OCI-LY3 (cell line): Measurements from ENCODE around the gene PPP1R12B.
"Not testable (repeated sequence)": the region's sequence is repeated elsewhere in the genome, so short reads cannot be mapped to it uniquely, and the experiment has no call there.

ENCODE experiments used
- H2AFZ ChIP-seq: fragments of 200-600, 300-600 bp; shearing (Covaris generic); 2 replicates; pipeline ENCODE4 v1.6.0; 2014; ENCODE audit warnings: antibody characterized with exemption, low read depth, low read length
- H3K27ac ChIP-seq: fragments of 200-600, 300-600 bp; sonication (generic); 2 replicates; pipeline ENCODE4 v1.5.1; 2014; ENCODE audit warnings: mild to moderate bottlenecking, low read length, moderate library complexity, mixed read lengths
- H3K27me3 ChIP-seq: fragments of 200-600, 300-600 bp; sonication (generic); 2 replicates; pipeline ENCODE4 v1.6.1; 2014; ENCODE audit warnings: low read depth, low read length, mixed read lengths
- H3K36me3 ChIP-seq: fragments of 200-600, 300-600 bp; sonication (generic); replicated peaks from 2 replicates; pipeline ENCODE3; 2014; ENCODE audit warnings: low read depth, low read length, mixed read lengths
- H3K4me1 ChIP-seq: fragments of 300-600, 200-600 bp; sonication (generic); 2 replicates; pipeline ENCODE4 v1.6.1; 2014; ENCODE audit warnings: low read length, mixed read lengths
- H3K4me2 ChIP-seq: fragments of 200-600, 300-600 bp; sonication (generic); 2 replicates; pipeline ENCODE4 v1.6.1; 2014; ENCODE audit warnings: low read length, mixed read lengths
- H3K4me3 ChIP-seq: fragments of 300-600, 200-600 bp; sonication (generic); 2 replicates; pipeline ENCODE4 v1.5.1; 2014; ENCODE audit warnings: antibody characterized with exemption, mild to moderate bottlenecking, low read length, moderate library complexity
- H3K79me2 ChIP-seq: fragments of 300-600, 200-600 bp; shearing (Covaris generic); 2 replicates; pipeline ENCODE4 v1.6.1; 2014; ENCODE audit warnings: mild to moderate bottlenecking, low read length, mixed read lengths
- H3K9ac ChIP-seq: fragments of 300-600, 200-600 bp; shearing (Covaris generic); 2 replicates; pipeline ENCODE4 v1.6.0; 2014; ENCODE audit warnings: mild to moderate bottlenecking, low read length, moderate library complexity
- H3K9me3 ChIP-seq: fragments of 200-600, 300-600 bp; shearing (Covaris generic); 2 replicates; pipeline ENCODE4 v1.6.1; 2014; ENCODE audit warnings: low read length, mixed read lengths; ENCODE audit not compliant: insufficient read depth
- H4K20me1 ChIP-seq: fragments of 200-600, 300-600 bp; sonication (generic); 2 replicates; pipeline ENCODE4 v1.6.1; 2016; ENCODE audit warnings: low read length, mixed read lengths; ENCODE audit not compliant: insufficient read depth
- EZH2phosphoT487 ChIP-seq: fragments of 200-600 bp; shearing (Covaris generic); IDR thresholded peaks from 2 replicates; pipeline ENCODE4 v1.6.1; 2018; ENCODE audit warnings: antibody characterized with exemption, mixed run types, low read depth
- TF ChIP-seq, protein P1 (sequence below): fragments of 200-600, 300-600 bp; sonication (generic); IDR thresholded peaks from 2 replicates; pipeline ENCODE4 v1.5.1; 2014; ENCODE audit warnings: antibody characterized with exemption, low read length, low read depth

PPP1R12B gene

DNA sequence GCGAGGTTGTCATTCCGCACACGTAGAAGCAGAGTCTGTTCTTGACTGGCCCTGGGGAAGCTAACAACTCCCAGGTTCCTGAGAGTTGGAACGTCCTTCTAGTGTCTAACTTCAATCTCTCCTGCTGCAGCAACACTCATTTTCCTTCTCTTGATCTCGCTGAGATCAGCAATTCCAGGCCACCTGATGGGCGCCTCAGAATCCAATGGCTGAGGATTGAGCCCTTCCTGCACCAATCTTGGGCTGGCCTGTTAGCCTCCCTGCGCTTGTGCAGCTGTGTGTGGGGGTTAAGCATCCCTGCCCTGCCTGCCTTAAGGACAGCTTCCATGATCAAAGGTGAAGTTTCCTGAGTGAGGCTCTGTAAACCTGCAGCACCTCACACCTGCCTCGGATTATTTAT, 273.9 kb downstream of the PPP1R12B start:
- H3K9ac ChIP-seq: no peak overlapping the region
- H3K4me2 ChIP-seq: no peak overlapping the region
- no peak for TF ChIP-seq EZH2phosphoT487
- TF ChIP-seq, protein P1, sequence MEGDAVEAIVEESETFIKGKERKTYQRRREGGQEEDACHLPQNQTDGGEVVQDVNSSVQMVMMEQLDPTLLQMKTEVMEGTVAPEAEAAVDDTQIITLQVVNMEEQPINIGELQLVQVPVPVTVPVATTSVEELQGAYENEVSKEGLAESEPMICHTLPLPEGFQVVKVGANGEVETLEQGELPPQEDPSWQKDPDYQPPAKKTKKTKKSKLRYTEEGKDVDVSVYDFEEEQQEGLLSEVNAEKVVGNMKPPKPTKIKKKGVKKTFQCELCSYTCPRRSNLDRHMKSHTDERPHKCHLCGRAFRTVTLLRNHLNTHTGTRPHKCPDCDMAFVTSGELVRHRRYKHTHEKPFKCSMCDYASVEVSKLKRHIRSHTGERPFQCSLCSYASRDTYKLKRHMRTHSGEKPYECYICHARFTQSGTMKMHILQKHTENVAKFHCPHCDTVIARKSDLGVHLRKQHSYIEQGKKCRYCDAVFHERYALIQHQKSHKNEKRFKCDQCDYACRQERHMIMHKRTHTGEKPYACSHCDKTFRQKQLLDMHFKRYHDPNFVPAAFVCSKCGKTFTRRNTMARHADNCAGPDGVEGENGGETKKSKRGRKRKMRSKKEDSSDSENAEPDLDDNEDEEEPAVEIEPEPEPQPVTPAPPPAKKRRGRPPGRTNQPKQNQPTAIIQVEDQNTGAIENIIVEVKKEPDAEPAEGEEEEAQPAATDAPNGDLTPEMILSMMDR: no peak
- no peaks in the 10 kb centered on the region for H3K36me3 ChIP-seq
- H2AFZ ChIP-seq: no peak overlapping the region
- H3K79me2 ChIP-seq: no peaks in the 10 kb centered on the region
- H3K4me1 ChIP-seq: peaks cover 13% of the 10 kb centered on the region
- H4K20me1 ChIP-seq: peaks cover 33% of the 10 kb centered on the region
- H3K4me3 ChIP-seq: no peak overlapping the region
- no peak overlapping the region for H3K27ac ChIP-seq
- H3K9me3 ChIP-seq: no peaks in the 10 kb centered on the region
- peaks cover 87% of the 10 kb centered on the region for H3K27me3 ChIP-seq

DNA sequence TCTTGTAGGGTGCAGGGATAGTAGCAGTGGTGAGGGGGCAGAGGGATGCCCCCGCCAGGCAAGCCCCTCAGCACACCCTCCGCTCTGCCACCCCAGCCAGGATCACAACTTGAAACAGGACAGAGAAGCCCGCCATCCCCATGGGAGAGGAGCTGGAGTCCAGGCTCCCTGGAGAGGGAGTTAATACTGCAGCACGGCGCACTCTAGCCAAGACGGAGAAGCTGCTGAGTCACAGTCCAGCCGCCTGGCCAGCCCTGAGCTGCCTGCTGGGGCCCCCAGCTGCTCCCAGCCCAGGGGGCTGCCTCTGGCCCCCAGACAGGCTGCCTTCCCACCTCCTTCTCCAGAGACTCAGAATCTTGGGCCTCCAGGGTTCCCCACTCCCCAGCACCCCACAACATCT, 274.6 kb downstream of the PPP1R12B start:
- Histone ChIP-seq H4K20me1 (peaks cover 29% of the 10 kb centered on the region), H3K79me2 (no peaks in the 10 kb centered on the region), H2AFZ (no peak overlapping the region), H3K27me3 (peaks cover 87% of the 10 kb centered on the region), H3K9ac (no peak overlapping the region), H3K36me3 (no peaks in the 10 kb centered on the region), H3K4me3 (no peak overlapping the region), H3K4me2 (no peak overlapping the region), H3K27ac (no peak overlapping the region), H3K9me3 (no peaks in the 10 kb centered on the region), H3K4me1 (peaks cover 12% of the 10 kb centered on the region)
- no peak for TF ChIP-seq EZH2phosphoT487
- TF ChIP-seq, protein P1: no peak

DNA sequence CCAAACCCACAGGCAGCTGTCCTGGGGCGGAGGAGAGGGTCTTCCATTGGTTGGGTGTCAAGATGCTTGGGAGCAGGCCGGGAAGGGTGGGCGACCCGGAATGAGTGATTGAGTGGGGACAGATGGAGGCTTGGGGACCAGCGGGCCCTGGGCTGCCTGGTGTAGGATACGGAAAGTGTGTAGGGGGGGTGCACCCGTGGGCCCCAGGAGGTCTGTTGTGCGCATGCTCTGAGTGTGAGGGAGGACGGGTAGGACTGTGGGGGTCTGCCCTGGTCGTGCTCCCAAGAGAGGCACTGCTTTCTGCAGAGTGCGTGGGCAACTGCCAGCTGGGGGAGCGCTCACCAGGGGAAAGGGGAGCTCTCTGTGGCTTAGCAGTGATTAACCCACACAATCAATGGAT, 275.0 kb downstream of the PPP1R12B start:
- H3K4me3 ChIP-seq, H3K27ac ChIP-seq, H3K9ac ChIP-seq, H3K9me3 ChIP-seq, H3K4me1 ChIP-seq, H3K36me3 ChIP-seq, H3K4me2 ChIP-seq, H2AFZ ChIP-seq, H3K79me2 ChIP-seq: not testable (repeated sequence)
- H3K27me3 ChIP-seq: peaks cover 86% of the 10 kb centered on the region
- H4K20me1 ChIP-seq: peaks cover 30% of the 10 kb centered on the region

DNA sequence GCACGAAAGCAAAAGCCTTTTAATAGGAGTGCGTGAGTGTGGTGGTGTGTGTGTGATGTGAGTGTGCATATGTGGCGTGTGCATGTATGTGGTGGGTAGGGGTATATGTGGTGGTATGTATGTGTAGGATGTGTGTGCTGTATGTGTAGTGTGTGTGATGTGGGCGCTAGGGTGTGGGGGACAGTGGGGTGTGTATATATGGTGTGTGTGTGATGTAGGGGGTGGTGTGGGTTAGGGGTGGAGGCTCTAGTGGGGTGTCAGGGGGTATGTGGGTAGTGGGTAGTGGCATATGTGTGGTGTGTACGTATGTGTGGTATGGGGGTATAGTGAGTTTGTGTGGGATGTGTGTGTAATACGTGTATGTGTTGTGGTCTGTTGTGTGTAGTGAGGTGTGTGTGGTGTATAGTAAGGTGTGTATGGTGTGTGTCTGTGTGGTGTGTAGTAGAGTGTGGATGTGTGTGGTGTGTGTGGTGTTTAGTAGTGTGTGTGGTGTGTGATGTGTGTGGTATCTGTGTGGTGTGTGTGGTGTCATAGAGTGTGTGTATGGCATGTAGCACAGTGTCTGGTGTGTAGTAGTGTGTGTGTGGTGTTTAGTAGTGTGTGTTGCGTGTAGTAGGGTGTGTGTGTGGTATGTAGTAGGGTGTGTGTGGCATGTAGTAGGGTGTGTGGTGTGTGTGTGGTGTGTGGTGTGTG, 275.7 kb downstream of the PPP1R12B start:
- H3K4me1 ChIP-seq: peaks cover 8% of the 10 kb centered on the region
- H3K79me2 ChIP-seq: no peaks in the 10 kb centered on the region
- peaks cover 85% of the 10 kb centered on the region for H3K27me3 ChIP-seq
- TF ChIP-seq, protein P1: no peak
- TF ChIP-seq EZH2phosphoT487: no peak
- H3K36me3 ChIP-seq: no peaks in the 10 kb centered on the region
- no peak overlapping the region for H2AFZ ChIP-seq
- H4K20me1 ChIP-seq: peaks cover 23% of the 10 kb centered on the region
- H3K27ac ChIP-seq: no peak overlapping the region
- no peak overlapping the region for H3K9ac ChIP-seq
- H3K4me3 ChIP-seq: no peak overlapping the region
- no peaks in the 10 kb centered on the region for H3K9me3 ChIP-seq
- H3K4me2 ChIP-seq: no peak overlapping the region
